NT2/D1 (cell line): Measurements from ENCODE around the gene PHRF1.
A peak's percentile ranks its signal among the peaks of the same experiment; 100 is the strongest.

Source experiments
- DNase-seq: peaks from one replicate; pipeline ENCODE4 v3.0.0-alpha.2; 2011; ENCODE audit warnings: low read depth, low spot score
- H3K27me3 ChIP-seq: 2 replicates; pipeline ENCODE4 v1.6.0; 2011; ENCODE audit warnings: mild to moderate bottlenecking; ENCODE audit not compliant: insufficient read length, insufficient read depth
- H3K36me3 ChIP-seq: 2 replicates; pipeline ENCODE4 v1.6.1; 2011; ENCODE audit warnings: mild to moderate bottlenecking, low read length, mixed read lengths; ENCODE audit not compliant: insufficient read depth, insufficient read length
- H3K4me1 ChIP-seq: 2 replicates; pipeline ENCODE4 v1.5.1; 2011; ENCODE audit not compliant: insufficient read depth, insufficient read length
- H3K4me3 ChIP-seq: 2 replicates; pipeline ENCODE4 v1.5.1; 2011; ENCODE audit warnings: low read depth; ENCODE audit not compliant: insufficient read length
- H3K9ac ChIP-seq: 2 replicates; pipeline ENCODE4 v1.6.0; 2011; ENCODE audit warnings: low read depth; ENCODE audit not compliant: insufficient read length
- H3K9me3 ChIP-seq: 2 replicates; pipeline ENCODE4 v1.5.1; 2011; ENCODE audit warnings: mild to moderate bottlenecking, low read length; ENCODE audit not compliant: insufficient read depth
- SUZ12 ChIP-seq: IDR thresholded peaks from 2 replicates; pipeline ENCODE4 v1.6.1; 2011; ENCODE audit not compliant: insufficient read length, insufficient read depth; ENCODE audit errors: extremely low read depth
- YY1 ChIP-seq: IDR thresholded peaks from 2 replicates; pipeline ENCODE4 v1.6.1; 2011; ENCODE audit not compliant: insufficient read length, insufficient read depth
- ZNF274 ChIP-seq: IDR thresholded peaks from 2 replicates; pipeline ENCODE4 v1.6.1; 2011; ENCODE audit warnings: mild to moderate bottlenecking, low read depth, low read length

The PHRF1 gene

DNA sequence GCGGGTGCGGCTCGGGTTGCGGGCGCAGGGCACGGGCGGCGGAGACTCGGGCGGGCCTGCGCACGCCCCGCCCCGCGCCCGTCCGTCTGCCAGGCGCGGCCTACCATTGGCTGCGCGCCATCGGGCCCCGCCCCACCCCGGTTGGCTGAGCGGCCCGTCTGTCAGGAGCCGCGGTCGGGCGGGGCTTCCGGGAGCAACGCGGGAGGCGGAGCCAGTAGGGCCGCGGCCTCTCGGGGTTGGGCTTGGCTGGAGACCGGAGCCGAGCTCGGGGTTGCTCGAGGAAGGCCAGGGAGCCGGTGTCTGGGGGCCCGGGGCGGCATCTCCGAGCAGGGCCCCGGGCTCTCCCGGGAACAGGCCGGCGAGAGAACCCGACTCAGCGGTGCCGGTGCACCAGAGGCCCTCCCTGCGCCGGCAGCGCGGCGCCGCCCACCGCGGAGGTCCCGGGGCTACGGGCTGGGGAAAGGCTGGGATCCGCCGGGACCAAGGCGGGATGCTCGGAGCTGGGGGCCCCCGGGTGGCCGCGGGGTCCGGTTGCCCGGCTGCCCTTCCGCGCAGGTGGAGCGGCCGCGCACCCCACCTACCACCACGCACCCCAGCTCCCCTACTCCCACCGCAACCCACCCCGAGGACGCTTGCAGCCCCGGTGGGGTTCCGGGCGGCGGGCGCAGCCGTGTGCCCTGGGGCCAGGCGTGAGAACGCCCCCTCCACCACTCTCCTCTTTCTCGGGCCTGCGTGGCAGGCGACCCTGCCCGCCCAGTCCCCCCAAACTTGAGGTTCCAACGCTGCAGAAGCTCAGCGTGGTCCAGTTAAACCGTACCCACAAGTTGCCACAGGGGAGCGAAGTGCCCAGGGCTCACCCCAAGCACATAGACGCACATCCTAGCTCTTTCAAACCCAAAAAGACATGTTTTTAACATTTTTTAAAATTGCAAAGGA lies 40.5 kb upstream of the PHRF1 start, which contains the start of gene HRAS:
Gene HRAS (minus strand): TSS at position 58 of the 936 bp plus-strand sequence.
- Histone ChIP-seq H3K9me3 (no peaks in the 10 kb centered on the region), H3K36me3 (peaks cover 36% of the 10 kb centered on the region), H3K4me1 (peaks cover 29% of the 10 kb centered on the region), H3K9ac (peak within 1 kb of the TSS; percentile 94), H3K27me3 (peaks cover 26% of the 10 kb centered on the region), H3K4me3 (peak within 1 kb of the TSS; percentile 84)
- DNase-seq, result peak; percentile 92
- TF ChIP-seq ZNF274 (no peak), YY1 (no peak)

- no peaks in the 10 kb centered on the region for H3K9me3 ChIP-seq
- peak; percentile 70 for DNase-seq
- H3K4me1 ChIP-seq, result peaks cover 33% of the 10 kb centered on the region
- no peak for TF ChIP-seq YY1
- no peak for TF ChIP-seq SUZ12
- TF ChIP-seq ZNF274, result no peak
- H3K4me3 ChIP-seq, result peak within 1 kb of the TSS; percentile 84
- peak within 1 kb of the TSS; percentile 93 for H3K9ac ChIP-seq
- H3K27me3 ChIP-seq, result peaks cover 26% of the 10 kb centered on the region
- H3K36me3 ChIP-seq, result peaks cover 24% of the 10 kb centered on the region
Measured at GRCh38 chr11:536841-537621, 39.2 kb upstream of the PHRF1 start, which contains the start of gene LRRC56. Gene LRRC56, plus strand, starts transcription at chr11:537527. Its CDS starts 3,158 bp downstream, at chr11:540685.

- Histone ChIP-seq H3K4me3 (peak overlapping the region; percentile 84), H3K4me1 (peaks cover 33% of the 10 kb centered on the region), H3K9me3 (no peaks in the 10 kb centered on the region), H3K36me3 (peaks cover 16% of the 10 kb centered on the region), H3K9ac (peak overlapping the region; percentile 93), H3K27me3 (peaks cover 26% of the 10 kb centered on the region)
- DNase-seq, result no peak
- no peak for TF ChIP-seq ZNF274
- TF ChIP-seq SUZ12, result no peak
- no peak for TF ChIP-seq YY1
Measured at GRCh38 chr11:537622-538430, 38.4 kb upstream of the PHRF1 start.

- peak overlapping the region; percentile 93 for H3K9ac ChIP-seq
- no peak for DNase-seq
- H3K27me3 ChIP-seq, result peaks cover 26% of the 10 kb centered on the region
- H3K4me3 ChIP-seq, result no peak overlapping the region
- no peak for TF ChIP-seq SUZ12
- TF ChIP-seq YY1, result no peak
- no peak for TF ChIP-seq ZNF274
- H3K4me1 ChIP-seq, result peaks cover 33% of the 10 kb centered on the region
- no peaks in the 10 kb centered on the region for H3K9me3 ChIP-seq
- H3K36me3 ChIP-seq, result peaks cover 9% of the 10 kb centered on the region
Measured at GRCh38 chr11:538431-539051, 37.7 kb upstream of the PHRF1 start.

- H3K9ac ChIP-seq, result peak overlapping the region; percentile 44
- H3K27me3 ChIP-seq, result peaks cover 26% of the 10 kb centered on the region
- no peak overlapping the region for H3K4me3 ChIP-seq
- no peaks in the 10 kb centered on the region for H3K9me3 ChIP-seq
- peaks cover 28% of the 10 kb centered on the region for H3K4me1 ChIP-seq
- TF ChIP-seq SUZ12, result no peak
- TF ChIP-seq YY1, result no peak
- no peak for TF ChIP-seq ZNF274
- H3K36me3 ChIP-seq, result no peaks in the 10 kb centered on the region
- DNase-seq, result no peak
Measured at GRCh38 chr11:539971-540481, 36.2 kb upstream of the PHRF1 start.

DNA sequence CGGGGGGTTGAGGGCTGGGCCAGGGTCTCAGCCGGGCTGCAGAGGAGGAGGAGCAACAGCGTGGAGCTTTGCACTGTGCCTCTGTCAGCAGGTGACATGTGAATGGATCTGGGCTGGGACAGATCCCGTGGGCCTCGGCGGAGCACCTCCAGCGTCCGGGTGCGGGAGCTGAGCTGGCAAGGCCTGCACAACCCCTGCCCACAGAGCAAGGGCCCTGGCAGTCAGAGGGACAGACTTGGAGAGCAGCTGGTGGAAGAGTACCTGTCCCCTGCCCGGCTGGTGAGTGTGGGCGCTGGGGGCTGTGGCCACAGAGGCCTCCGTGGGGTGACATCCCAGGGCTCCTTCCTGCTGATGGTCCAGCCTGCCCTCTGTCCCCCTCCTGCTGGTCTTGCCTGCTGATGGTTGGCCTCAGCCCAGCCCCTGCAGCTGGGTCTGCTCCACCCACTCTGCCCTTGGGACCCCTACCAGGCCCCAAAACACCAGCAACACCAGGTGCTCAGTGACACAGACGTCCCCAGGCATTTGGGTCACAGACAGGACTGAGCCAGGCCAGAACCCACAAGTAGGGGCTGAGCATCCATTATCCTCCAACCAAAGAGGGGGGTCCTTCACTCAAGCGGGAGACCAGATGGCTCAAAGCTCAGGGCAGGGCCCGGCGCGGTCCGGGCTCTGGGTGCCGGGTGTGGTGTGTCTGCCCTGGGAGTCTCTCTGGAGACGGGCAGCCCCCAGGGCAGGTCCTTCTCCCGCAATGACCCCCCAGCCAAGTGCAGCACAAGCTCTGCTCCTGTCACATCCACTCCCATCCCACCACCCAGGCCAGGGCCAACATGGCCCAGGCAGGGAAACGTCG lies 35.5 kb upstream of the PHRF1 start:
- no peaks in the 10 kb centered on the region for H3K36me3 ChIP-seq
- H3K4me3 ChIP-seq, result no peak overlapping the region
- H3K4me1 ChIP-seq, result peaks cover 30% of the 10 kb centered on the region
- peak overlapping the region; percentile 50 for H3K9ac ChIP-seq
- DNase-seq, result no peak
- peaks cover 26% of the 10 kb centered on the region for H3K27me3 ChIP-seq
- no peaks in the 10 kb centered on the region for H3K9me3 ChIP-seq
- TF ChIP-seq SUZ12 (no peak), ZNF274 (no peak)
